Ramos (cell line): ENCODE measurements around the gene SART1.
"Not testable (repeated sequence)": the region's sequence is repeated elsewhere in the genome, so short reads cannot be mapped to it uniquely, and the experiment has no call there.

ENCODE experiments used
- in situ Hi-C: fragments of 300-500 bp; cut with MboI; formaldehyde crosslinking; loops from one replicate; pipeline ENCODE4 v1.14.3; 2022; ENCODE audit warnings: low sequenced_read_pairs; ENCODE audit not compliant: unreplicated experiment

SART1 gene

GRCh38 chr11:66012371-66012945 is 50.9 kb downstream of the SART1 start:
- in situ Hi-C loops = no loop called here

- in situ Hi-C loops = no loop called here
These were observed 51.6 kb downstream of the SART1 start for GRCh38 chr11:66012946-66013761.

- in situ Hi-C loops = no loop called here
These were observed 52.2 kb downstream of the SART1 start for GRCh38 chr11:66013762-66014100.

GRCh38 chr11:66014804-66015453 is 53.4 kb downstream of the SART1 start:
- in situ Hi-C loops = no loop called here

- in situ Hi-C loops = no loop called here
These were observed 53.9 kb downstream of the SART1 start for GRCh38 chr11:66015454-66015881.

- in situ Hi-C loops = no loop called here
These were observed 54.6 kb downstream of the SART1 start for GRCh38 chr11:66015936-66016792.

GRCh38 chr11:66016793-66017177 is 55.3 kb downstream of the SART1 start:
- in situ Hi-C loops = no loop called here

GRCh38 chr11:66017321-66017720 is 55.8 kb downstream of the SART1 start:
- in situ Hi-C loops = no loop called here

- in situ Hi-C loops = no loop called here
These were observed 58.7 kb downstream of the SART1 start for GRCh38 chr11:66020212-66020611.

GRCh38 chr11:66020618-66021357 is 59.3 kb downstream of the SART1 start:
- in situ Hi-C loops = no loop called here

GRCh38 chr11:66022401-66023185 is 61.1 kb downstream of the SART1 start:
- in situ Hi-C loops = no loop called here

- in situ Hi-C loops = not testable (repeated sequence)
These were observed 61.6 kb downstream of the SART1 start for GRCh38 chr11:66023186-66023440.

- in situ Hi-C loops = no loop called here
These were observed 64.5 kb downstream of the SART1 start, which contains the start of gene CATSPER1 for GRCh38 chr11:66026017-66026529. Gene CATSPER1, minus strand, starts transcription at chr11:66026479. Its CDS starts 100 bp downstream, at chr11:66026379.
